ENCODE measurements around the gene PTPRS. TPM values are rescaled to one million over a fixed set of nuclear protein-coding genes. Genes with fewer than 3 reads are reported as not detected.
"Not testable (repeated sequence)": the region's sequence is repeated elsewhere in the genome, so short reads cannot be mapped to it uniquely, and the experiment has no call there.

Gene PTPRS
- total RNA-seq, 1 donor from 2014 or later, result 234 TPM

DNA sequence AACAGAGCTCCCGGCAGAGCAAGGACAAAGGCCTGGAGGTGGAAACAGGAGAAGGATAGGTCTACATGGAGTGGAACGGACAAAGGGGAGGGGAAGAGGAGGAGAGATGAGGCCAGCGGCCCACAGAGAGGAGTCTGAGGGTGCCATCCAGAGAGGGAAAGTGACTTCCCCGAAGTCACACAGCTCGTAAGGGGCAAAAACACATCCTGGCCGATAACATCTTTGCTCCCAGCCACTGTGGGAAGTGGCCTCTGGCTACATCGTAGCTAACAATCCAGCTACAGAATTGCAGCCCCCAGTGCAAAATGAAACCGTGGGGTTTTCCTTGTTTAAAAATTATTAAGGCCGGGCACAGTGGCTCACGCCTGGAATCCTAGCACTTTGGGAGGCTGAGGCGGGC lies 11.5 kb downstream of the PTPRS start:
- H3K4me3 Mint-ChIP-seq (ENCODE audit: low read depth), result no peak overlapping the region
- DNase-seq (ENCODE audit: low spot score, unreplicated experiment), result no peak
- no peaks in the 10 kb centered on the region for H3K9me3 Mint-ChIP-seq (ENCODE audit: low read depth)
- H3K27me3 Mint-ChIP-seq, result no peaks in the 10 kb centered on the region
- TF ChIP-seq, protein P1, sequence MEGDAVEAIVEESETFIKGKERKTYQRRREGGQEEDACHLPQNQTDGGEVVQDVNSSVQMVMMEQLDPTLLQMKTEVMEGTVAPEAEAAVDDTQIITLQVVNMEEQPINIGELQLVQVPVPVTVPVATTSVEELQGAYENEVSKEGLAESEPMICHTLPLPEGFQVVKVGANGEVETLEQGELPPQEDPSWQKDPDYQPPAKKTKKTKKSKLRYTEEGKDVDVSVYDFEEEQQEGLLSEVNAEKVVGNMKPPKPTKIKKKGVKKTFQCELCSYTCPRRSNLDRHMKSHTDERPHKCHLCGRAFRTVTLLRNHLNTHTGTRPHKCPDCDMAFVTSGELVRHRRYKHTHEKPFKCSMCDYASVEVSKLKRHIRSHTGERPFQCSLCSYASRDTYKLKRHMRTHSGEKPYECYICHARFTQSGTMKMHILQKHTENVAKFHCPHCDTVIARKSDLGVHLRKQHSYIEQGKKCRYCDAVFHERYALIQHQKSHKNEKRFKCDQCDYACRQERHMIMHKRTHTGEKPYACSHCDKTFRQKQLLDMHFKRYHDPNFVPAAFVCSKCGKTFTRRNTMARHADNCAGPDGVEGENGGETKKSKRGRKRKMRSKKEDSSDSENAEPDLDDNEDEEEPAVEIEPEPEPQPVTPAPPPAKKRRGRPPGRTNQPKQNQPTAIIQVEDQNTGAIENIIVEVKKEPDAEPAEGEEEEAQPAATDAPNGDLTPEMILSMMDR (IDR thresholded peaks at IDR 0.05; ENCODE audit: unreplicated experiment), result no peak
- H3K36me3 Mint-ChIP-seq (ENCODE audit: insufficient read depth), result peaks cover 8% of the 10 kb centered on the region
- H3K27ac Mint-ChIP-seq, result no peak overlapping the region
- H3K4me1 Mint-ChIP-seq (ENCODE audit: low read depth), result no peaks in the 10 kb centered on the region

DNA sequence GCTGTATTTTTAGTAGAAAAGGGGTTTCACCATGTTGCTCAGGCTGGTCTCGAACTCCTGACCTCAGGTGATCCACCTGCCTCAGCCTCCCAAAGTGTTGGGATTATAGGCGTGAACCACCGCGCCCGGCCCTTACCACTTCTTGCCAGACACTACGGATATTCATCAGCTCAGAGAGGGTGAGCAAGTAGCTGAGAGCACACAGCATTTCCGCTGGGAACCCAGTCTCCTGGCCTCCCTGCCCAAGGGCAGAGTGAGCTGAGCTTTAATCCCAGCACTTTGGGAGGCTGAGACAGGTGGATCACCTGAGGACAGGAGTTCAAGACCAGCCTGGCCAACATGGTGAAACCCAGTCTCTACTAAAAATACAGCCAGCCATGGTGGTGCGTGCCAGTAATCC lies 12.2 kb downstream of the PTPRS start:
- H3K4me3 Mint-ChIP-seq (ENCODE audit: low read depth); H3K27ac Mint-ChIP-seq; H3K36me3 Mint-ChIP-seq (ENCODE audit: insufficient read depth); H3K4me1 Mint-ChIP-seq (ENCODE audit: low read depth); H3K9me3 Mint-ChIP-seq (ENCODE audit: low read depth); DNase-seq (ENCODE audit: low spot score, unreplicated experiment); H3K27me3 Mint-ChIP-seq: not testable (repeated sequence)

DNA sequence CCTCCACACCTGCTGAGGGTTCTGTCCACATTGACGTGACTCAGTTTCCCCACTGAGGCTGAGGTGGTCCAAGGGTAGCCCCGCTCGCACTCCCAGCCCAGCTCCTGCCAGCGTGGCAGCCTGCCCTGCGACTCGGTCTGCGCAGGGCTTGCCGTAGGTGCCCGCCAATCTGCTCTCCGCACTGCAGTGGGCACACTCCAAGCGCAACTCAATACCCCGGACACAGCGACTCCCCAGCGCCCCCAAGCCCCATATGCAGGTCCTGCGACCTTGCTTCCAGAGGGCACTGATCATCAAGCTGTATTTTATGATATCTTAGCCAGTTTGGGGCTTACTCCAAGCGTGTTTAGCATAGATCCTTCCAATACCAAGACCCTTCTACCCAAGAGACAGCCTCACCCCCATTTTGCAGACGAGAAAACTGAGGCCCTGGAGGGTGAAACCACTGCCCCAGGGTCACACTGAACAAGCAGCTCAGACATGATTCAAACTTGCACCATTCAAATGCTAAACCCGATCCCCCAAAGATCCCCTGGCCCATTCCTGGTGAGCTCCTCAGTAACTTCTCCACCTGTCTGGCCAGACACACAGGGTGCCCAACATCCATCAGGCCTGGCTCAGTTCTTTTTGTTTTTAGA lies 13.5 kb downstream of the PTPRS start:
- Mint-ChIP-seq H3K4me1 (ENCODE audit: low read depth) (no peaks in the 10 kb centered on the region), H3K27ac (no peak overlapping the region), H3K27me3 (no peaks in the 10 kb centered on the region), H3K9me3 (ENCODE audit: low read depth) (no peaks in the 10 kb centered on the region), H3K36me3 (ENCODE audit: insufficient read depth) (peaks cover 8% of the 10 kb centered on the region), H3K4me3 (ENCODE audit: low read depth) (no peak overlapping the region)
- TF ChIP-seq, protein P1 (IDR thresholded peaks at IDR 0.05; ENCODE audit: unreplicated experiment), result no peak
- DNase-seq (ENCODE audit: low spot score, unreplicated experiment), result no peak

DNA sequence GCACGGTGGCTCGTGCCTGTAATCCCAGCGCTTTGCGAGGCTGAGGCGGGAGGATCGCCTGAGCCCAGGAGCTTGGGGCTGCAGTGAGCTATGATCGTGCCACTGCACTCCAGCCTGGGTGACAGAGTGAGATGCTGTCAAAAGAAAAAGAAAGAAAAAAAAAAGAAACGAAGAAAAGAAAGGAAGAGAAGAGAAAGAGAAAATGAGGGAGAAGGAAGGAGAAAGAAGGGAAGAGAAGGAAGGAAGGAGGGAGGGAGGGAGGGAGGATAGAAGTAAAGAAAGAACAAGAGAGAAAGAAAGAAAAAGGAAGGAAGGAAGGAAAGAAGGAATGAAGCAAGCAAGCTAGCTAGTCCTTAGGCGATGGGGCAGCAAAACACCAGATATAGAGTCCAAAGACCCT lies 14.1 kb downstream of the PTPRS start:
- H3K36me3 Mint-ChIP-seq (ENCODE audit: insufficient read depth), result peaks cover 8% of the 10 kb centered on the region

DNA sequence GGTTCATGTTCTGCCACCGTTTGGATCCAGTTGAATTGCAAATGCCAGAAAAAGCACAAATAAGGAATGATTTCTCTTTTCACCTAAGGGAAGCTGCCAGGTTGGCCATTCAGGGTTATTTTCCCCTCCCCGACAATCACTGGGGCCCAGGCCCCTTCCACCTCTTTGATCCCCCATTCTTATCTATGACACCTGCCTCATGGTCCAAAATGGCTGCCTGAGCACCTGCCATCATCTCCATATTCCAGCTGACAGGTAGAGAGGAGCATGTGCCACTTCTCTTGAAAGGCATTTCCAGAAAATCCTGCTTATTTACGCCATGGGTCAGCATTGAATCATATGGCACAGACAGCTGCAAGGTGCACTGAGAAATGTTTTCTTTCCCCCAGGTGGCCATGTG lies 15.7 kb downstream of the PTPRS start:
- Mint-ChIP-seq H3K36me3 (ENCODE audit: insufficient read depth) (peaks cover 8% of the 10 kb centered on the region), H3K4me3 (ENCODE audit: low read depth) (no peak overlapping the region), H3K27ac (no peak overlapping the region), H3K27me3 (no peaks in the 10 kb centered on the region), H3K9me3 (ENCODE audit: low read depth) (no peaks in the 10 kb centered on the region), H3K4me1 (ENCODE audit: low read depth) (no peaks in the 10 kb centered on the region)
- TF ChIP-seq, protein P1 (IDR thresholded peaks at IDR 0.05; ENCODE audit: unreplicated experiment), result no peak
- no peak for DNase-seq (ENCODE audit: low spot score, unreplicated experiment)

More for the DNA sequence above, 14.1 kb downstream of the PTPRS start:
- TF ChIP-seq, protein P1 (IDR thresholded peaks at IDR 0.05; ENCODE audit: unreplicated experiment), result no peak
- no peak overlapping the region for H3K27ac Mint-ChIP-seq
- no peaks in the 10 kb centered on the region for H3K9me3 Mint-ChIP-seq (ENCODE audit: low read depth)
- H3K27me3 Mint-ChIP-seq, result no peaks in the 10 kb centered on the region
- DNase-seq (ENCODE audit: low spot score, unreplicated experiment), result no peak
- H3K4me1 Mint-ChIP-seq (ENCODE audit: low read depth), result no peaks in the 10 kb centered on the region
- no peak overlapping the region for H3K4me3 Mint-ChIP-seq (ENCODE audit: low read depth)

DNA sequence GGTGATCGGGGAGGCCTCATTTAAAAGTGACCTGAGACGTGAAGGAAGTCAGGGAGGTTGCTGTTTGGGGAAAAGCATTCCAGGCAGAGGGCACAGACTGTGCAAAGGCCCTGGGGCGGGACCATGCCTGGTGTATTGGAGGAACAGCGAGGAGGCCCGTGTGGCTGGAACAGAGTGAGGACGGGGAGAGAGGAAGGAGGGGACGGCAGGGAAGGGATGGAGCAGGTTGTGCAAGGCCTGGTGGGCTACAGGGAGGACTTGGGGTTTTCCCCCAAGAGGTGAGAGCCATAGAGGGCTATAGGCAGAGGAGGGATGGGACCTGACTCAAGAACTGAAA lies 17.2 kb downstream of the PTPRS start:
- H3K36me3 Mint-ChIP-seq (ENCODE audit: insufficient read depth), result peaks cover 8% of the 10 kb centered on the region

More for the DNA sequence above, 17.2 kb downstream of the PTPRS start:
- TF ChIP-seq, protein P1 (IDR thresholded peaks at IDR 0.05; ENCODE audit: unreplicated experiment), result no peak
- H3K27ac Mint-ChIP-seq, result no peak overlapping the region
- no peak overlapping the region for H3K4me3 Mint-ChIP-seq (ENCODE audit: low read depth)
- no peaks in the 10 kb centered on the region for H3K9me3 Mint-ChIP-seq (ENCODE audit: low read depth)
- no peaks in the 10 kb centered on the region for H3K4me1 Mint-ChIP-seq (ENCODE audit: low read depth)
- no peak for DNase-seq (ENCODE audit: low spot score, unreplicated experiment)
- no peaks in the 10 kb centered on the region for H3K27me3 Mint-ChIP-seq
